Left lung (tissue), 10 donors: Measurements from ENCODE around the gene ALLC. TPM values are rescaled to one million over a fixed set of nuclear protein-coding genes. Genes with fewer than 3 reads are reported as not detected.

ENCODE experiments used
- ATAC-seq: fragments of 200-7000 bp; cut with Tn5 transposase; one replicate; pipeline ENCODE4 v1.9.1; 2020; ENCODE audit warnings: moderate library complexity
- DNase-seq, 4 donors: peaks; one replicate each; pipeline ENCODE4 v3.0.0-alpha.2; 2013 to 2020
- H3K27ac ChIP-seq, 2 donors: fragments of 200-600 bp; sonication (generic) in 1 of 2; one replicate each; pipeline versions ENCODE4 v1.5.0 to v1.8.0; 2020 to 2021
- H3K27me3 ChIP-seq, 2 donors: fragments of 200-600 bp; sonication (generic) in 1 of 2; one replicate each; pipeline versions ENCODE4 v1.5.0 to v1.8.0; 2020 to 2021
- H3K36me3 ChIP-seq, 2 donors: fragments of 200-600 bp; sonication (generic) in 1 of 2; one replicate each; pipeline versions ENCODE4 v1.5.0 to v1.8.0; 2020 to 2021
- H3K4me1 ChIP-seq, 2 donors: fragments of 200-600 bp; one replicate each; pipeline ENCODE4 v1.8.0; 2021
- H3K4me3 ChIP-seq, 2 donors: fragments of 200-600 bp; sonication (generic) in 1 of 2; one replicate each; pipeline versions ENCODE4 v1.5.0 to v1.8.0; 2020 to 2021; ENCODE audit warnings: mild to moderate bottlenecking in 1 of 2
- H3K9me3 ChIP-seq, 2 donors: fragments of 200-600 bp; sonication (generic) in 1 of 2; one replicate each; pipeline versions ENCODE4 v1.5.0 to v1.8.0; 2020 to 2021
- intact Hi-C, 2 donors: fragments of 100-400 bp; cut with DNase I; formaldehyde crosslinking; loops; one replicate each; pipeline versions ENCODE4 v1.11.2 to v1.14.2; 2022
- polyA plus RNA-seq, 6 donors: library from polyadenylated mRNA; unstranded; fragments of 120-200 nt; gene quantifications; one replicate each; pipeline ENCODE4 v1.2.1, GENCODE V29; 2013; ENCODE audit not compliant: insufficient read length in 6 of 6
- total RNA-seq, 2 donors: library from RNA; stranded (reverse); fragmentation: NEBNext Ultra II Directional; extraction: Animal tissue kit (Norgen Biotek cat#: 25700); gene quantifications; one replicate each; pipeline ENCODE4 v1.2.1, GENCODE V29; 2021
- TF ChIP-seq, protein P1 (sequence below), 2 donors: fragments of 200-600 bp; sonication (generic) in 1 of 2; IDR thresholded peaks; one replicate each; pipeline versions ENCODE4 v1.5.0 to v1.8.0; 2021; ENCODE audit warnings: antibody characterized with exemption in 2 of 2
- donor health status: DM: no; HTN: yes; CAD: no.
- donor health status: DM: no; HTN: no; CAD: no.

ALLC gene
- total and polyA plus RNA-seq, 8 donors: 0.13 TPM; not detected in 7

- intact Hi-C loops: no loop called here
- TF ChIP-seq, protein P1, sequence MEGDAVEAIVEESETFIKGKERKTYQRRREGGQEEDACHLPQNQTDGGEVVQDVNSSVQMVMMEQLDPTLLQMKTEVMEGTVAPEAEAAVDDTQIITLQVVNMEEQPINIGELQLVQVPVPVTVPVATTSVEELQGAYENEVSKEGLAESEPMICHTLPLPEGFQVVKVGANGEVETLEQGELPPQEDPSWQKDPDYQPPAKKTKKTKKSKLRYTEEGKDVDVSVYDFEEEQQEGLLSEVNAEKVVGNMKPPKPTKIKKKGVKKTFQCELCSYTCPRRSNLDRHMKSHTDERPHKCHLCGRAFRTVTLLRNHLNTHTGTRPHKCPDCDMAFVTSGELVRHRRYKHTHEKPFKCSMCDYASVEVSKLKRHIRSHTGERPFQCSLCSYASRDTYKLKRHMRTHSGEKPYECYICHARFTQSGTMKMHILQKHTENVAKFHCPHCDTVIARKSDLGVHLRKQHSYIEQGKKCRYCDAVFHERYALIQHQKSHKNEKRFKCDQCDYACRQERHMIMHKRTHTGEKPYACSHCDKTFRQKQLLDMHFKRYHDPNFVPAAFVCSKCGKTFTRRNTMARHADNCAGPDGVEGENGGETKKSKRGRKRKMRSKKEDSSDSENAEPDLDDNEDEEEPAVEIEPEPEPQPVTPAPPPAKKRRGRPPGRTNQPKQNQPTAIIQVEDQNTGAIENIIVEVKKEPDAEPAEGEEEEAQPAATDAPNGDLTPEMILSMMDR (IDR thresholded peaks at IDR 0.05): no peak
- H3K4me3 ChIP-seq: no peak overlapping the region
- ATAC-seq (no peak), DNase-seq (no peak)
- no peak overlapping the region for H3K27ac ChIP-seq
- H3K9me3 ChIP-seq: no peaks in the 10 kb centered on the region
- H3K27me3 ChIP-seq: peaks cover 0 to 24% of the 10 kb centered on the region in 2 donors
- H3K4me1 ChIP-seq: peaks cover 0 to 5% of the 10 kb centered on the region in 2 donors
- H3K36me3 ChIP-seq: no peaks in the 10 kb centered on the region
Measured at GRCh38 chr2:3726511-3726910, 68.5 kb downstream of the ALLC start.

DNA sequence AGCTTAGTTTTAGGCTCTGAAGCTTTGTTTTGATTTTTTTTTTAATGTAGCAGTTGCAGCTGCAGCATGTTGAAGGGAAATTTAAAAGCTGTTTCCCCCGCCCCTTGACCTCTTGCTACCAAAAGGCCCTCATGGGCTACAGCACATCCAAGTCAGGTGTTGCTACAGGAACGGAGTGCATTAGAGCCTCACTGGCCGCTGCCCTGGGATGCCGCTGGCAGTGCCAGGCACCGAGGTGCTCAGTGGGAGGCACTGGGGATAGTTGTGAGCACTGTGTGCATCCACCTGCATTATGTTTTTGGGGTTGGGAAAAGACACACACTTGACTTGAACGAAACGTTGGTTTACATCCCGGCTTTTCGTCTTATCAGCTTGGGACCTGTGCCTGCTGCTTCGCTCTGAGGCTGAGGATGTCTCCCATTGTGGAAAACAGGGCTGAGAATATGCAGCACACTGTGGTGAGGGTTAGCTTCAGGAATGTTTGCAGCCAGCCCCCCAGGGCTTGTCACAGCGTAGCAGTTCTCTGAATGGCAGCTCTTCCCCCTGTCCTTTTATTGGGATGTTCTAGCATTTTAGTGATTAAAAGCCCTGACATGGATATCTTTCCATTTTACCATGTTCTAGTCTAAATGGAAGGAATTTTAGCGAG, 69.5 kb downstream of the ALLC start:
- Histone ChIP-seq H3K27me3 (peaks cover 0 to 24% of the 10 kb centered on the region in 2 donors), H3K4me3 (no peak overlapping the region), H3K27ac (no peak overlapping the region), H3K36me3 (no peaks in the 10 kb centered on the region), H3K4me1 (peaks cover 0 to 5% of the 10 kb centered on the region in 2 donors), H3K9me3 (no peaks in the 10 kb centered on the region)
- ATAC-seq (no peak), DNase-seq (no peak)
- intact Hi-C loops: no loop called here
- TF ChIP-seq, protein P1 (IDR thresholded peaks at IDR 0.05): no peak

GRCh38 chr2:3728104-3729054, 70.4 kb downstream of the ALLC start:
- ATAC-seq (peak; percentile 62), DNase-seq (peak in 2 of 4 donors; percentile 75 to 76)
- Histone ChIP-seq H3K4me1 (peaks cover 0 to 5% of the 10 kb centered on the region in 2 donors), H3K9me3 (no peaks in the 10 kb centered on the region), H3K4me3 (no peak overlapping the region), H3K27ac (no peak overlapping the region), H3K27me3 (peaks cover 0 to 18% of the 10 kb centered on the region in 2 donors), H3K36me3 (no peaks in the 10 kb centered on the region)
- TF ChIP-seq, protein P1 (IDR thresholded peaks at IDR 0.05): peak; percentile 27 to 70
- intact Hi-C loops: no loop called here

- intact Hi-C loops: no loop called here
- H3K9me3 ChIP-seq: no peaks in the 10 kb centered on the region
- ATAC-seq: no peak
- TF ChIP-seq, protein P1 (IDR thresholded peaks at IDR 0.05): no peak
- peaks cover 0 to 18% of the 10 kb centered on the region in 2 donors for H3K27me3 ChIP-seq
- no peak for DNase-seq
- H3K36me3 ChIP-seq: no peaks in the 10 kb centered on the region
- H3K27ac ChIP-seq: no peak overlapping the region
- H3K4me3 ChIP-seq: no peak overlapping the region
- H3K4me1 ChIP-seq: peaks cover 0 to 5% of the 10 kb centered on the region in 2 donors
Measured at GRCh38 chr2:3729055-3729448, 71.1 kb downstream of the ALLC start.

- H3K4me1 ChIP-seq: peaks cover 0 to 5% of the 10 kb centered on the region in 2 donors
- no peaks in the 10 kb centered on the region for H3K36me3 ChIP-seq
- H3K27ac ChIP-seq: no peak overlapping the region
- intact Hi-C loops: no loop called here
- no peaks in the 10 kb centered on the region for H3K9me3 ChIP-seq
- no peak for ATAC-seq
- DNase-seq: no peak
- H3K27me3 ChIP-seq: peaks cover 0 to 18% of the 10 kb centered on the region in 2 donors
- TF ChIP-seq, protein P1 (IDR thresholded peaks at IDR 0.05): no peak
- no peak overlapping the region for H3K4me3 ChIP-seq
Measured at GRCh38 chr2:3729786-3730185, 71.8 kb downstream of the ALLC start.
